Trophoblast cell (in vitro differentiated cells and primary cell): ENCODE results near the gene PADI2.

ENCODE experiments used
- DNase-seq, 2 donors: peaks; one replicate each; pipeline ENCODE4 v3.0.0-alpha.2; 2016
- H2AFZ ChIP-seq: 2 replicates; pipeline ENCODE4 v1.6.1; 2013; ENCODE audit warnings: low read length, moderate library complexity, mild to moderate bottlenecking; ENCODE audit not compliant: insufficient read depth, poor library complexity
- H2AK5ac ChIP-seq: 2 replicates; pipeline ENCODE4 v1.6.1; 2013; ENCODE audit warnings: mild to moderate bottlenecking, low read length
- H2BK120ac ChIP-seq: 2 replicates; pipeline ENCODE4 v1.6.1; 2013; ENCODE audit warnings: low read length, mild to moderate bottlenecking, moderate library complexity; ENCODE audit not compliant: insufficient read depth, poor library complexity
- H2BK12ac ChIP-seq: 2 replicates; pipeline ENCODE4 v1.6.1; 2013; ENCODE audit warnings: mild to moderate bottlenecking, low read length, moderate library complexity
- H2BK5ac ChIP-seq: 2 replicates; pipeline ENCODE4 v1.6.1; 2013; ENCODE audit warnings: low read length, low read depth, moderate library complexity, mild to moderate bottlenecking; ENCODE audit not compliant: poor library complexity
- H3K14ac ChIP-seq: 2 replicates; pipeline ENCODE4 v1.6.1; 2013; ENCODE audit warnings: mild to moderate bottlenecking, low read length
- H3K18ac ChIP-seq: 2 replicates; pipeline ENCODE4 v1.6.1; 2013; ENCODE audit warnings: mild to moderate bottlenecking, low read length
- H3K23ac ChIP-seq: 2 replicates; pipeline ENCODE4 v1.6.1; 2013; ENCODE audit warnings: low read length
- H3K27ac ChIP-seq: 2 replicates; pipeline ENCODE4 v1.5.1; 2013; ENCODE audit warnings: low read depth, mild to moderate bottlenecking, inconsistent platforms, low read length, moderate library complexity
- H3K27me3 ChIP-seq: 2 replicates; pipeline ENCODE4 v1.6.1; 2013; ENCODE audit warnings: inconsistent platforms, mild to moderate bottlenecking, low read length, moderate library complexity; ENCODE audit not compliant: insufficient read depth
- H3K36me3 ChIP-seq, 2 experiments: 1 replicate in 1 of 2; 2 replicates in 1 of 2; pipeline ENCODE4 v1.6.1; 2013; ENCODE audit warnings: low read length in 2 of 2, mild to moderate bottlenecking in 2 of 2, moderate library complexity in 1 of 2; ENCODE audit not compliant: insufficient read depth in 2 of 2, control insufficient read depth in 1 of 2
- H3K4ac ChIP-seq: 2 replicates; pipeline ENCODE4 v1.6.1; 2013; ENCODE audit warnings: low read depth, mild to moderate bottlenecking, low read length, moderate library complexity
- H3K4me1 ChIP-seq, 2 experiments: 1 replicate in 1 of 2; 2 replicates in 1 of 2; pipeline ENCODE4 v1.6.1; 2013; ENCODE audit warnings: low read length in 2 of 2, mild to moderate bottlenecking in 2 of 2, moderate library complexity in 1 of 2; ENCODE audit not compliant: insufficient read depth in 2 of 2, control insufficient read depth in 1 of 2
- H3K4me2 ChIP-seq: 2 replicates; pipeline ENCODE4 v1.6.1; 2013; ENCODE audit warnings: inconsistent platforms, mild to moderate bottlenecking, low read length, moderate library complexity
- H3K4me3 ChIP-seq: 2 replicates; pipeline ENCODE4 v1.5.1; 2013; ENCODE audit warnings: mild to moderate bottlenecking, low read depth, low read length, inconsistent platforms
- H3K79me1 ChIP-seq: one replicate; pipeline ENCODE4 v1.6.1; 2013; ENCODE audit warnings: low read length
- H3K79me2 ChIP-seq: 2 replicates; pipeline ENCODE4 v1.6.1; 2013; ENCODE audit warnings: low read length, mild to moderate bottlenecking; ENCODE audit not compliant: control insufficient read depth, insufficient read depth, poor library complexity
- H3K9ac ChIP-seq: 2 replicates; pipeline ENCODE4 v1.6.1; 2013; ENCODE audit warnings: mild to moderate bottlenecking, low read length
- H3K9me3 ChIP-seq: 2 replicates; pipeline ENCODE4 v1.6.1; 2013; ENCODE audit warnings: low read depth, mild to moderate bottlenecking, control low read depth, inconsistent platforms, low read length; ENCODE audit not compliant: insufficient read depth
- H4K12ac ChIP-seq: 2 replicates; pipeline ENCODE4 v1.6.1; 2013; ENCODE audit warnings: low read depth, mild to moderate bottlenecking, low read length, moderate library complexity
- H4K8ac ChIP-seq: 2 replicates; pipeline ENCODE4 v1.6.1; 2013; ENCODE audit warnings: low read depth, mild to moderate bottlenecking, low read length, moderate library complexity
- H4K91ac ChIP-seq: one replicate; pipeline ENCODE4 v1.6.1; 2013; ENCODE audit warnings: low read depth, mild to moderate bottlenecking, low read length, moderate library complexity
- WGBS: extraction: QIAGEN DNeasy Blood & Tissue Kit; methylation state at CpG from one replicate; pipeline ENCODE4 v1.1.7; 2013; ENCODE audit warnings: missing lambda C conversion rate; ENCODE audit not compliant: insufficient read length, insufficient coverage; ENCODE audit errors: extremely low coverage; 5-methylcytosine and 5-hydroxymethylcytosine counted together

Gene PADI2

GRCh38 chr1:17045634-17046333 lies 73.5 kb downstream of the PADI2 start:
- Histone ChIP-seq H3K79me2 (no peaks in the 10 kb centered on the region), H3K36me3 (peaks cover 24% of the 10 kb centered on the region in 2 experiments), H4K91ac (no peak overlapping the region), H3K23ac (no peak overlapping the region), H3K27ac (no peak overlapping the region), H2AK5ac (no peak overlapping the region), H2BK5ac (no peak overlapping the region), H4K8ac (no peak overlapping the region), H3K4me1 (no peaks in the 10 kb centered on the region), H3K79me1 (no peaks in the 10 kb centered on the region), H2BK120ac (no peak overlapping the region), H3K27me3 (no peaks in the 10 kb centered on the region), H3K4ac (no peak overlapping the region), H3K4me3 (no peak overlapping the region), H4K12ac (no peak overlapping the region), H3K9me3 (no peaks in the 10 kb centered on the region), H3K9ac (no peak overlapping the region), H2AFZ (no peak overlapping the region), H3K18ac (no peak overlapping the region), H3K14ac (no peak overlapping the region), H3K4me2 (no peak overlapping the region), H2BK12ac (no peak overlapping the region)
- no CpG with 5 or more reads among the region's 9 CpGs for WGBS
- DNase-seq: peak; percentile 22 to 74

- Histone ChIP-seq H3K14ac (no peak overlapping the region), H3K4ac (no peak overlapping the region), H2AFZ (no peak overlapping the region), H3K9ac (no peak overlapping the region), H3K23ac (no peak overlapping the region), H3K36me3 (peaks cover 23 to 25% of the 10 kb centered on the region in 2 experiments), H2BK12ac (no peak overlapping the region), H3K18ac (no peak overlapping the region), H4K12ac (no peak overlapping the region), H4K8ac (peak overlapping the region; percentile 56), H3K27ac (no peak overlapping the region), H3K4me2 (no peak overlapping the region), H3K4me1 (no peaks in the 10 kb centered on the region), H3K4me3 (no peak overlapping the region), H2BK120ac (no peak overlapping the region), H3K79me2 (no peaks in the 10 kb centered on the region), H3K9me3 (no peaks in the 10 kb centered on the region), H3K27me3 (no peaks in the 10 kb centered on the region), H2AK5ac (no peak overlapping the region), H2BK5ac (no peak overlapping the region), H3K79me1 (no peaks in the 10 kb centered on the region), H4K91ac (no peak overlapping the region)
- peak; percentile 37 to 58 for DNase-seq
- no CpG with 5 or more reads among the region's 5 CpGs for WGBS
Observed at GRCh38 chr1:17045150-17045549, 74.1 kb downstream of the PADI2 start.

- no peak overlapping the region for H3K4ac ChIP-seq
- H2AFZ ChIP-seq: no peak overlapping the region
- H3K79me1 ChIP-seq: no peaks in the 10 kb centered on the region
- no peak overlapping the region for H3K23ac ChIP-seq
- no peak overlapping the region for H3K4me2 ChIP-seq
- no peak overlapping the region for H2BK12ac ChIP-seq
- H3K36me3 ChIP-seq: peaks cover 18 to 25% of the 10 kb centered on the region in 2 experiments
- H4K8ac ChIP-seq: no peak overlapping the region
- no peaks in the 10 kb centered on the region for H3K27me3 ChIP-seq
- no CpG with 5 or more reads among the region's 5 CpGs for WGBS
- no peaks in the 10 kb centered on the region for H3K79me2 ChIP-seq
- no peaks in the 10 kb centered on the region for H3K9me3 ChIP-seq
- H4K91ac ChIP-seq: no peak overlapping the region
- no peak overlapping the region for H3K18ac ChIP-seq
- no peak overlapping the region for H4K12ac ChIP-seq
- H3K14ac ChIP-seq: no peak overlapping the region
- H2BK5ac ChIP-seq: no peak overlapping the region
- H3K4me1 ChIP-seq: no peaks in the 10 kb centered on the region
- H2BK120ac ChIP-seq: no peak overlapping the region
- H3K27ac ChIP-seq: no peak overlapping the region
- no peak overlapping the region for H3K4me3 ChIP-seq
- no peak overlapping the region for H3K9ac ChIP-seq
- DNase-seq: peak; percentile 67 to 90
- H2AK5ac ChIP-seq: no peak overlapping the region
Observed at GRCh38 chr1:17043676-17044075, 75.6 kb downstream of the PADI2 start.

DNA sequence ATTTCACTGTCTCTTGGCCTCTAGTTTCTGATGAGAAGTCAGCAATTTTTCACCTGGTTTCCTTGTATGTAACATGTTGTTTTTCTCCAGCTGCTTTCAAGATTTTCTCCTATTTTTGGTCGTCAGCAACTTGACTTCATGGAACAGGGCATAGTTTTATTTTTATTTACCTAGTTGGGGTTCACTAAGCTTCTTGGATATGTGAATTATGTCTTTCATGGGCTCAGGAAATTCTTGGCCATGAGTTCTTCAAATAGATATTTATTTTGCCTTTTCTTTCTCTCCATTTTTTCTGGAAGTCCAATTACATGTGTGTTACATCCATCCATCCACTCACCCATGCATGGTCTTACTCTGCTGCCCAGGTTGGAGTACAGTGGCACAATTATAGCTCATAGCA lies 79.1 kb downstream of the PADI2 start:
- H3K18ac ChIP-seq: no peak overlapping the region
- H3K4ac ChIP-seq: no peak overlapping the region
- H3K23ac ChIP-seq: no peak overlapping the region
- no peak for DNase-seq
- no peak overlapping the region for H2BK5ac ChIP-seq
- H2AK5ac ChIP-seq: no peak overlapping the region
- H2AFZ ChIP-seq: no peak overlapping the region
- no peaks in the 10 kb centered on the region for H3K79me2 ChIP-seq
- H3K4me2 ChIP-seq: no peak overlapping the region
- no peak overlapping the region for H4K91ac ChIP-seq
- no peaks in the 10 kb centered on the region for H3K79me1 ChIP-seq
- no peak overlapping the region for H3K9ac ChIP-seq
- no peak overlapping the region for H3K4me3 ChIP-seq
- no peak overlapping the region for H3K27ac ChIP-seq
- no peak overlapping the region for H4K8ac ChIP-seq
- peaks cover 25 to 30% of the 10 kb centered on the region in 2 experiments for H3K36me3 ChIP-seq
- no CpG with 5 or more reads among the region's 1 CpG for WGBS
- no peak overlapping the region for H4K12ac ChIP-seq
- no peaks in the 10 kb centered on the region for H3K27me3 ChIP-seq
- no peaks in the 10 kb centered on the region for H3K4me1 ChIP-seq
- H3K14ac ChIP-seq: no peak overlapping the region
- H3K9me3 ChIP-seq: no peaks in the 10 kb centered on the region
- H2BK120ac ChIP-seq: no peak overlapping the region
- H2BK12ac ChIP-seq: no peak overlapping the region
